A549 (cell line): ENCODE data around the gene PGRMC1. TPM values are rescaled to one million over a fixed set of nuclear protein-coding genes. Genes with fewer than 3 reads are reported as not detected.
A peak's percentile ranks its signal among the peaks of the same experiment; 100 is the strongest.
"Not testable (repeated sequence)": the region's sequence is repeated elsewhere in the genome, so short reads cannot be mapped to it uniquely, and the experiment has no call there.

ENCODE experiments used
- ATAC-seq, 2 experiments: fragments of 200-7000 bp in 1 of 2; fragments of >200 bp in 1 of 2; cut with Nextera tagmentation in 1 of 2; cut with Tn5 transposase in 1 of 2; 3 replicates each; pipeline versions ENCODE4 v1.8.0 to v1.9.1; 2018 to 2020; ENCODE audit warnings: mild to moderate bottlenecking in 1 of 2, moderate library complexity in 1 of 2
- CTCF ChIA-PET: fragments of 300-600 bp; sonication (Branson Sonifier 250); formaldehyde crosslinking; extraction: SDS; loops from one replicate; lab custom pipeline; 2021; ENCODE audit warnings: antibody characterized with exemption, inconsistent platforms; lab: Yijun Ruan, JAX
- POLR2A ChIA-PET: fragments of 350-600 bp; formaldehyde crosslinking; extraction: SDS; loops from one replicate; lab custom pipeline; 2021; ENCODE audit warnings: antibody characterized with exemption, inconsistent platforms; lab: Yijun Ruan, JAX
- DNase-seq, 2 experiments: peaks; one replicate each; pipeline versions ENCODE4 v3.0.0 to v3.0.0-alpha.2; 2011 to 2016; ENCODE audit warnings: low read depth in 1 of 2, low spot score in 1 of 2
- FAIRE-seq: peaks from 2 replicates; lab custom pipeline; 2011; peaks lifted over from hg19 to GRCh38; lab: Jason Lieb, UNC
- H3K27ac ChIP-seq, 2 experiments: fragments of >200 bp; sonication (Bioruptor Twin); formaldehyde crosslinking; 3 replicates each; pipeline ENCODE4 v1.5.1; 2016 to 2017
- H3K4me1 ChIP-seq: fragments of >200 bp; sonication (Bioruptor Twin); formaldehyde crosslinking; 3 replicates; pipeline ENCODE4 v1.6.1; 2016
- H3K4me2 ChIP-seq: fragments of >200 bp; sonication (Bioruptor Twin); formaldehyde crosslinking; 3 replicates; pipeline ENCODE4 v1.6.1; 2016
- H3K4me3 ChIP-seq: fragments of >200 bp; sonication (Bioruptor Twin); formaldehyde crosslinking; 3 replicates; pipeline ENCODE4 v1.5.1; 2016
- H3K9me3 ChIP-seq: fragments of >200 bp; sonication (Bioruptor Twin); formaldehyde crosslinking; 3 replicates; pipeline ENCODE4 v1.6.1; 2016
- CHD4 ChIP-seq: fragments of 200-600 bp; sonication (generic); IDR thresholded peaks from 2 replicates; pipeline ENCODE4 v1.6.1; 2016; ENCODE audit warnings: antibody characterized with exemption, mild to moderate bottlenecking, borderline replicate concordance
- CTCF ChIP-seq: fragments of >200 bp; sonication (Bioruptor Twin); formaldehyde crosslinking; IDR thresholded peaks from 3 replicates; pipeline ENCODE4 v1.5.1; 2016
- E2F6 ChIP-seq: IDR thresholded peaks from 2 replicates; pipeline ENCODE4 v1.6.1; 2012; ENCODE audit warnings: low read depth, borderline replicate concordance
- HES2 ChIP-seq: fragments of >200 bp; sonication (Bioruptor Twin); formaldehyde crosslinking; IDR thresholded peaks from 2 replicates; pipeline ENCODE4 v1.6.1; 2016
- HEYL ChIP-seq: fragments of 250-450 bp; sonication (Bioruptor Pico); IDR thresholded peaks from 2 replicates; pipeline ENCODE4 v1.8.0; 2021; ENCODE audit warnings: mild to moderate bottlenecking, moderate library complexity
- KDM1A ChIP-seq: fragments of 200-600 bp; sonication (generic); IDR thresholded peaks from 2 replicates; pipeline ENCODE4 v1.6.1; 2016; ENCODE audit warnings: low read depth, mild to moderate bottlenecking
- PHF8 ChIP-seq: fragments of 200-600 bp; sonication (generic); IDR thresholded peaks from 2 replicates; pipeline ENCODE4 v1.6.1; 2016; ENCODE audit warnings: low read depth, mild to moderate bottlenecking, antibody characterized with exemption, moderate library complexity, borderline replicate concordance
- RAD21 ChIP-seq, 2 experiments: fragments of >200 bp in 1 of 2; sonication (Bioruptor Twin) in 1 of 2; formaldehyde crosslinking in 1 of 2; IDR thresholded peaks in 1 of 2; conservative IDR thresholded peaks in 1 of 2; 2 replicates in 1 of 2; 3 replicates in 1 of 2; pipeline ENCODE4 v1.6.1; 2012 to 2018; ENCODE audit warnings: inconsistent platforms in 1 of 2
- REST ChIP-seq: fragments of 200-600 bp; sonication (generic); IDR thresholded peaks from 2 replicates; pipeline ENCODE4 v1.6.1; 2016; ENCODE audit warnings: antibody characterized with exemption, mild to moderate bottlenecking, moderate library complexity
- SMC3 ChIP-seq: fragments of >200 bp; sonication (Bioruptor Twin); formaldehyde crosslinking; IDR thresholded peaks from 3 replicates; pipeline ENCODE4 v1.6.1; 2018; ENCODE audit warnings: inconsistent platforms
- ZC3H11A ChIP-seq: fragments of 450-650 bp; IDR thresholded peaks from 2 replicates; pipeline ENCODE4 v1.6.1; 2014; ENCODE audit warnings: antibody characterized with exemption, mild to moderate bottlenecking
- WGBS: methylation state at CpG from one replicate; pipeline ENCODE4 v1.1.6; 2017; ENCODE audit errors: missing lambda C conversion rate; 5-methylcytosine and 5-hydroxymethylcytosine counted together
- polyA plus RNA-seq, 4 experiments: library from polyadenylated mRNA; depleted of rRNA in 3 of 4; stranded (reverse); fragments of >200 nt; fragmentation: RNase III in 1 of 4; extraction: RNeasy Plus Mini Kit Qiagen cat#74134 plus additional on column Dnase treatment in 1 of 4; gene quantifications; 2 replicates in 3 of 4; 3 replicates in 1 of 4; pipeline ENCODE4 v1.2.3, GENCODE V29; 2011 to 2017

PGRMC1 gene
- polyA plus RNA-seq, 2 of the 4 experiments (the other 2 are of a cell fraction) = 159 to 163 TPM

- ATAC-seq = no peak
- no peak for FAIRE-seq
- no peak overlapping the region for H3K4me2 ChIP-seq
- 92% methylated on average over 58 of the region's 61 CpGs for WGBS
- no peak for DNase-seq
- no peaks in the 10 kb centered on the region for H3K4me1 ChIP-seq
- no peak overlapping the region for H3K27ac ChIP-seq
- ChIA-PET POLR2A (no interaction called here), CTCF (no interaction called here)
- no peak for TF ChIP-seq HEYL (CRISPR knock-in tag)
- TF ChIP-seq ZC3H11A = no peak
- TF ChIP-seq E2F6 = no peak
- TF ChIP-seq KDM1A = no peak
- no peak for TF ChIP-seq PHF8
- TF ChIP-seq CHD4 = no peak
- no peak for TF ChIP-seq SMC3
- no peak for TF ChIP-seq RAD21 (conservative IDR thresholded peaks at IDR 0.05 in 1 of 2, IDR thresholded peaks at IDR 0.05 in 1 of 2)
- no peak for TF ChIP-seq HES2
- TF ChIP-seq REST = no peak
- no peak overlapping the region for H3K4me3 ChIP-seq
- no peaks in the 10 kb centered on the region for H3K9me3 ChIP-seq
These were observed 37.5 kb downstream of the PGRMC1 start for GRCh38 chrX:119273420-119274192.

- H3K27ac ChIP-seq, H3K4me1 ChIP-seq, H3K4me3 ChIP-seq, H3K4me2 ChIP-seq, POLR2A ChIA-PET, DNase-seq, FAIRE-seq, ATAC-seq, H3K9me3 ChIP-seq: not testable (repeated sequence)
- peak; percentile 61 for TF ChIP-seq ZC3H11A
- 59% methylated on average over 2 of the region's 4 CpGs for WGBS
- CTCF ChIA-PET = interaction anchor here (0.6 kb wide), 1 partner anchor 306 kb away, joined by 3 read pairs; no protein-coding TSS in a partner anchor
These were observed 46.3 kb downstream of the PGRMC1 start for GRCh38 chrX:119282347-119282746.

GRCh38 chrX:119288890-119289393 lies 52.9 kb downstream of the PGRMC1 start:
- Histone ChIP-seq H3K4me1 (no peaks in the 10 kb centered on the region), H3K9me3 (no peaks in the 10 kb centered on the region), H3K4me3 (no peak overlapping the region), H3K27ac (no peak overlapping the region), H3K4me2 (no peak overlapping the region)
- ATAC-seq (no peak), DNase-seq (no peak), FAIRE-seq (peak; percentile 54)
- ChIA-PET CTCF (interaction anchor here (0.6 to 1.3 kb wide), 2 partner anchors 11 to 23 kb away, joined by 3 to 4 read pairs; no protein-coding TSS in a partner anchor), POLR2A (no interaction called here)
- 29% methylated on average over 4 of the region's 4 CpGs for WGBS
- TF ChIP-seq CTCF (peak; percentile 4; the same call in 1 of the 3 replicates), SMC3 (no peak)
